ENCODE measurements around the gene ADGRB3.

- TF ChIP-seq JUNB (IDR thresholded peaks at IDR 0.05) (no peak), CTCF (IDR thresholded peaks at IDR 0.05) (no peak), PBX3 (IDR thresholded peaks at IDR 0.05) (no peak), POLR2A (IDR thresholded peaks at IDR 0.05; ENCODE audit: low read length) (no peak), ESRRA (IDR thresholded peaks at IDR 0.05; ENCODE audit: borderline replicate concordance, low read length) (no peak), MAX (IDR thresholded peaks at IDR 0.05) (no peak)
Measured at GRCh38 chr6:69164564-69165229, 529.6 kb downstream of the ADGRB3 start.

Measured in A549 (cell line).